GM12892 (cell line): ENCODE results near the gene RALGAPA2.

ENCODE experiments used
- POLR2A ChIP-seq: IDR thresholded peaks from 2 replicates; pipeline ENCODE4 v1.6.1; 2011; ENCODE audit warnings: low read depth, low read length, control low read depth
- TAF1 ChIP-seq: IDR thresholded peaks from 2 replicates; pipeline ENCODE4 v1.6.1; 2011; ENCODE audit warnings: low read depth, mild to moderate bottlenecking, control low read depth, low read length, borderline replicate concordance

- TF ChIP-seq POLR2A (no peak), TAF1 (no peak)
These were observed 73.6 kb downstream of the RALGAPA2 start for GRCh38 chr20:20638878-20639277.
